GM18873 (cell line): ENCODE results near the gene PLXNC1.
A peak's percentile ranks its signal among the peaks of the same experiment; 100 is the strongest.

Experiments
- ATAC-seq: cut with Tn5 transposase; IDR thresholded peaks from one replicate; pipeline ENCODE4 v1.9.1; 2021; ENCODE audit warnings: mild to moderate bottlenecking, moderate library complexity, moderate number of reproducible peaks; ENCODE audit not compliant: unreplicated experiment, low FRiP score

PLXNC1 gene

GRCh38 chr12:94225947-94226630 lies 77.7 kb downstream of the PLXNC1 start:
- ATAC-seq = no peak

- ATAC-seq = no peak
These were observed 78.7 kb downstream of the PLXNC1 start for GRCh38 chr12:94227066-94227465.

- ATAC-seq = peak; percentile 57
These were observed 80.1 kb downstream of the PLXNC1 start for GRCh38 chr12:94228488-94228907.

DNA sequence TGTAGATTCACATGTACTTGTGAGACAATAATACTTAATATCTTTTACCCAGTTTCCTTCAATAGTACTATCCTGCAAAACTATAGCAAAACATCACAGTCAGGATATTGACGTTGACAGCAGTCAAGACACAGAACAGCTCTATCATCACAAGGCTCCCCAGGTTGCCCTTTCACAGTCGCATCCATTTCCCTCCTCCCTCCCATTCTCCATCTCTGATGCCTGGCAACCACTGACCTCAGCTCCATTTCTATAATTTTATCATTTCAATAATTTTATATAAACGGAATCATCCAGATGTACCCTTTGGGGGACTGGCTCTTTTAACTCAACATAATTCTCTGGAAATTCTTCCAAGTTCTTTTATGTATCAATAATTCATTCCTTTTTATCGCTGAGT lies 81.5 kb downstream of the PLXNC1 start:
- ATAC-seq = no peak

DNA sequence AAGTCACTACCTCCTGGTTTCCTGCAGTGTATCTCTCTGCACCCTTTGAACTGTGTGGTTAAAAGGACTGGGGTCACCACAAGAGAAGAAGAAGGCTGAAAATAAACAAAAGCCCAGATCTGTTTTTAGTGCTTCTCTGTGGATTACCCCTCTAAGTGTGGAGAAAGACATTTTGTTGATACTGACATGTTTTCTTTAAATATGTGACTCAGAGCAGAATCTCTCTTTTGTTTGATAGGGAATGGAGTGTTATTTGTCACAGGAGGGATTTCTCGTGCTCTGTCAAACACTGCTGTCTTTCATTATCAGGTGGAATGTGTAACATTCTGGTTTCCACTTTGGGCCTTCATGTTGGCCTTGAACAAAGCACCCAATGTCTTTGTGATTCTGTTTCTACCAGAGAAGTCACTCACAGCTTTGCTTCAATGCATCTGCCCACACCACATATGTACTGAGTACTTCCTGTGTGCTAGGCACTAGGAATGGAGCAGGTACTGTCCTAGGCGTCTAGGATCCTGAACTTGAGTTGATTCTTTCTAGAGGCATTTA lies 82.1 kb downstream of the PLXNC1 start:
- no peak for ATAC-seq

- ATAC-seq = no peak
These were observed 83.3 kb downstream of the PLXNC1 start for GRCh38 chr12:94231709-94232108.

GRCh38 chr12:94235848-94236247 lies 87.5 kb downstream of the PLXNC1 start:
- no peak for ATAC-seq

GRCh38 chr12:94239332-94239993 lies 91.1 kb downstream of the PLXNC1 start:
- ATAC-seq = no peak

DNA sequence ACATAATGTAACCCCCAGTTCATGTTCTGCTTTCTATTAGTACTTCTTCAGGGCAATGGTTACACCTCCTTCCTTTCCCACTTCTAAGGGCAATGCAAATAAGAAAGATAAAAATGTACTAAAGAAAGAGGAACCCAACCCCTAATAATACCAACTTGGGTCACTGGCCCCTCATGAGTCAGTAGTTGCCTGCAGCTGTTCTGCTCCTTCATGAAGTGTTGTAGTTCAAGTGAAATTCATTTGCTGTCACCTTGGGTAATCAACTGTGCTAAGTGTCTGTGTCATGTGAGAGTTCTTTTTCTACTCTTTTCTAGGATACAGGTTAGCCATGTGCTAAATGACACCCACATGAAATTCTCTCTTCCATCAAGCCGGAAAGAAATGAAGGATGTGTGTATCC lies 91.8 kb downstream of the PLXNC1 start:
- peak; percentile 93 for ATAC-seq

DNA sequence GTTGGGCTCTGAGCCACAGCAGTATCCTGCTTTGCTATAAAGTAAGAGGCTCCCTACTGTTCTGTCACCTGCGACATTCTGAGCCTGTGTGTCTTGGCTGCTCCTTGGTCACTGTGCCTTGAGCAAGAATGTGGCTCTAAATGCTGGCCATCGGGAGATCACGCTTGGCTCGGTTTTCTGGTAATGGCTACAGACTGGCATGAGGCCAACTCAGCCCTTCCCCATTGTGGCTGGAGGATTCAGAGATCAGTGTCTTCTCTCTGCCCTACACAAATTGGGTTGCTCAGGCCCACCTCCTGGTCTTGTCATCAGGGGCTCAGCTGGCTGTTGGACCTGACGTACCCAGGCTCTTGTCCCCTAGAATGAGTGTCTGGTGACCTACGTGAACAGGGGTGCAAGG lies 94.5 kb downstream of the PLXNC1 start:
- ATAC-seq = no peak

DNA sequence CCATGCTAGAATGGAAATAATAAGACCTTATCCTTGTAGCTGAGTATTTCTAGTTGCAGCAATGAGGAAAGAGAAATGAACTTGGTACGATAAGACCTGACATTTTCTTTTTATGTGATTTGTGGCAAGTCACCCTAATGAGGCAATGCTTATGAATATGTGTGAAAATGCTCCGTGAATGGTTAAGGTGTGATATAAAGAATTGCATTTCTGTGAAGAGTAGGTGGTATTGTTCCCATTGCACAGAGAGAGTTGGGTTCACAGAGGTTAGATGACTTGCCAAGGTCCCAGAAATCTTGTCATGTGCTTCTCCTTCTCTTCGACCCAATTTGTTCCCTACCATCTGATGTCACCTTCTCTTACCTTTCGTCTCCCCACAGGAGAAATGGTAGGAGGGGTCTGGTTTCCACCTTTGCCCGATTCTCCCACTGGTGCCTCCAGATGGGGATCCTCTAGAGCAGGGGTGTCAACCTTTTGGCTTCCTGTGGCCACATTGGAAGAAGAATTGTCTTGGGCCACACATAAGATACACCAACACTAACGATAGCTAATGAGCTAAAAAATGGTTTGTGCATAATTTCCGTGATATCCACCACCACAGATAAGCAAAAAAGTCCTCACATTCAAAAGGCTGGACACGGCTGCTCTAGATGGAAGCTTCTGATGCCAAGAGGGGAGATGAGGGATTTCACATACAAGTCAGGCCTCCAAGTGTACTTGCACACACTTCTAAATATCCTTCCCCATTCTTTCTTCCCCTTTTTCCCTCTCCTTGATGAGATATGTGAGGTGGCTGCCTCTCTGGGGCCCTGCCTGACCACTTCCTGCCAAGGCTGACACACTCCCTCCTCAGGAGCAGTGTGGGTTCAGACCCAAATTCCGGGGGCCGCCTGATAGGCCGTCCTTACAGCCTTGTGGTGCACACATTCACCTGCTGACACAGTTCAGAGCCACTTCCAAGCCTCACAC lies 96.1 kb downstream of the PLXNC1 start:
- ATAC-seq = peak; percentile 46

- no peak for ATAC-seq
These were observed 97.4 kb downstream of the PLXNC1 start for GRCh38 chr12:94245631-94246383.

DNA sequence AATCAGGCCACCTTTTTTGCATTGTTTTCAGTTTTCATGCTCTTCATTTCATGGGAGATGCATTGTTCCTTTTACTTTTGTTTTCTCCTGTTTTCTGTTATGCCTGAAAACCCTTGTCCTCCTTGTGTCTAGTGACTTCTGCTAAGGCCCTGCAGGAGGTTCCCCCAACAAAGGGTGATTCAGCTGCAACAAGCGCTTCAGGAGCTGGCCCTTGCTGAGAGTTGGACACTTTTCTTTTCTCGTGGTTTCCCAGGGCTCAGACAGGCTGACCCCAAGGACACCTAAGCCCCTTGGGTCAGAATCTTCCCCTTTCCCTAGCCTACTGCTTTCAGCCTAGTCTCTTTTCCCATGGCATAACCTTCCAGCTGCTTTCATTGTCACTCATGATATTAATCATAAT lies 98.9 kb downstream of the PLXNC1 start:
- no peak for ATAC-seq

GRCh38 chr12:94248582-94248981 lies 100.2 kb downstream of the PLXNC1 start:
- no peak for ATAC-seq

GRCh38 chr12:94250130-94250529 lies 101.8 kb downstream of the PLXNC1 start:
- no peak for ATAC-seq

GRCh38 chr12:94254270-94254669 lies 105.9 kb downstream of the PLXNC1 start:
- no peak for ATAC-seq

DNA sequence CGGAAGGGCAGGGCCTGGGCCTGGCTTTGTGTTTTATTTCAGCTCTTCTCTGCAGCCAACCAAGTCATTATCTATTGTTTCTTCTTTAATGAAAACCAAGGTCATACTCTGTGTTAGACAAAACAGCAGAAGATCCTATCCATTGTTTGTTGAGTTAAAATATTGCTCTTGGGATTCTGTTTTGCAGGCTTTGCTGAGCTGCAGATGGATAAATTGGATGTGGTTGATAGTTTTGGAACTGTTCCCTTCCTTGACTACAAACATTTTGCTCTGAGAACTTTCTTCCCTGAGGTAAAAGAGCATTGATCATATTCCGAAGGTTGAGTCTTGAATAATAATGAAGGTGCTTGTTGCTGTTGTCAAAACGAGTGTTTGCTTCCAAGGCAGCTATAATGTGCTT lies 106.6 kb downstream of the PLXNC1 start:
- ATAC-seq = no peak

- ATAC-seq = no peak
These were observed 107.1 kb downstream of the PLXNC1 start for GRCh38 chr12:94255428-94255827.

GRCh38 chr12:94258593-94258992 lies 110.2 kb downstream of the PLXNC1 start:
- peak; percentile 54 for ATAC-seq

- ATAC-seq = no peak
These were observed 111.6 kb downstream of the PLXNC1 start for GRCh38 chr12:94260017-94260416.
